ENCODE data around the gene MYO9B.
A peak's percentile ranks its signal among the peaks of the same experiment; 100 is the strongest.

The MYO9B gene

GRCh38 chr19:17245535-17245984 lies 170.0 kb downstream of the MYO9B start, which contains the start of gene NR2F6:
Gene NR2F6 (minus strand): TSS chr19:17245919. CDS start chr19:17245220, 699 bp downstream.
- peak in 3 of 6 experiments; percentile 25 to 60 (median 49) for DNase-seq

DNA sequence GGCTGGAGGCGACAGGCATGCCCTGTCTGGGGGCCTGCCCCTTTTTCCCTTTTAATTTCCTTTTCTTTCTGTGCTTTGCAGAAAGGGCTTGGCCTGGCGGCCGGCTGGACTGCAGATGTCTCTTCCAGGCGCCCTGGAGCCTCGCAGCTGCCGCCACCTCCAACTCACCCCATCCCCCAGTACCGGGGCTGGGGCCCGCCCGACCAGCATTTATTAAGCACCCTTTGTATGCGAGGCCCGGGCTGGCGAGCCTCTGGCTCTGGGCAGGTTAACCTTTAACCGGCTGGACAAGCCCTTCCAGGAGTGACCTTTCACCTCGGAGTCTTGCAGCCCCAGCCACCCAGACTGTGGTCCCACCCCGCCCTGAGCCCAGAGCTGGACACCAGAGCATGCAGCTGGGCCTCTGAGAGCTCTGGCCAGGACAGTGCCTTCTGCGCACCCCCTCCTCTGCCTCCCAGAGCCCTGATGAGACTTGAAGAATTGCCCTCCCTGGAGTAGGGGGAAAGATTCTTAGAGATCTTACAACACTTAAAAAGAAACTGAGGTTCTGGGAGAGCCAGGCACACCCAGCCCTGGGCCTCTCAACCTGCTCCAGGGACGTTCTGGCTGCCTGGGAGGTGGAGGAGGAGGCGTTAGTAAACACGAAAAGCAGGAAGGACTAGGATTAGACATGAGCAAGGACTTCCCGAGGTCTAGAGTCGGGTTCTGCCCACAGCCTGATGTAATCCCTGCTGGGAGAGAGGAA lies 171.3 kb downstream of the MYO9B start:
- DNase-seq = no peak

GRCh38 chr19:17248011-17248776 lies 172.6 kb downstream of the MYO9B start:
- DNase-seq = no peak

GRCh38 chr19:17249887-17250548 lies 174.4 kb downstream of the MYO9B start:
- DNase-seq = no peak

DNA sequence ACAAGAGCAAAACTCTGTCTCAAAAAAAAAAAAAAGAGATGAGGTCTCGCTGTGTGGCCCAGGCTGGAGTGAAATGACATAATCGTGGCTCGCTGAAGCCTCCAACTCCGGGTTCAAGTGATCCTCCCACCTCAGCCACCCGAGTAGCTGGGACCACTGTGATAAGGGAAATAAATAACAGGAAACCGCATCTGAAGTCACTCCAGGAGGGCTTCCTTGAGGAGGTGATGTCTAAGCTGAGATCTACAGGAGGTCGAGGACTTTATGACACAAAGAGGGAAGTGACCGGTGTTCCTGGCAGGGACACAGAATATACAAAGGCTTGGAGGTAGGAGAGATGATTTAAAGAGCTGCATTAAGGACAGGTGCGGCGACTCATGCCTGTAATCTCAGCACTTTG lies 179.1 kb downstream of the MYO9B start:
- DNase-seq = no peak

DNA sequence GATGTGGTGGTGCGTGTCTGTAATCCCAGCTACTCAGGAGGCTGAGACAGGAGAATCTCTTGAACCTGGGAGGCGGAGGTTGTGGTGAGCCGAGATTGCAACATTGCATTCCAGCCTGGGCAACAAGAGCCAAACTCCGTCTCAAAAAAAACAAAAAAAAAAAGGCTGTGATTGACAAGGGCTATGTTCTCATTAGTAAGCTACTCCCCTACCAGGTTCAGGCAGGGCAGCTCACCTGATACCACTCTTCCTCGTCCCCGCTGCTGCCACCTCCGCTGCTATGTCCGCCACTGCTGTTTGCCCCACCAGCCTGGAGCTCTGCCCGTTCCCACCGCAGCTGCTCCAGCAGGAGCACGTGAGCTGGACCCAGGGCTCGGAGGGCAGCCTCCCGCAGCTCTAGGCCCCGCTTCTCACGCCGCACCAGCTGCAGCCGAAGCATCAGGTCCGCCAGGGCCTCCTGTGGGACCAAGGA lies 179.6 kb downstream of the MYO9B start:
- DNase-seq = no peak

DNA sequence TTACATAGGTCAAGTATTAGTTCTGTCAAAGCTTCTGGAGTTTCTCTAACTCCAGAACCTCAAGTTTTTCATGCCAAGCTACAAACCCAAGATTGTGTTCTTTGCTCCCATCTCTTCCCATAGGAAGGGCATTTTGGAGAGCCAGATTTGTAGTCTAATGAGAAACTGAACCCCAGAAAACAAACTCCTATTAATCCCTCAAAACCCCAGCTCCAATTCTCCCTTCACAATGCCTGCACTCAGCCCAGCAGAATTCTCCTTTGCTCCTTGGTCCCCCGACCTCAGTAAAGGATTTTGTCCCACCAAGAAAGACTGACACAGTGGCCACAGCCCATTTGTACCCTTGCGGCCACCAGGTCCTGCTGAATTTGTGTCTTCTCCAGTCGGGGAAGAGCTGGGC lies 180.6 kb downstream of the MYO9B start:
- DNase-seq = no peak

GRCh38 chr19:17259118-17259780 lies 183.7 kb downstream of the MYO9B start:
- DNase-seq = no peak

DNA sequence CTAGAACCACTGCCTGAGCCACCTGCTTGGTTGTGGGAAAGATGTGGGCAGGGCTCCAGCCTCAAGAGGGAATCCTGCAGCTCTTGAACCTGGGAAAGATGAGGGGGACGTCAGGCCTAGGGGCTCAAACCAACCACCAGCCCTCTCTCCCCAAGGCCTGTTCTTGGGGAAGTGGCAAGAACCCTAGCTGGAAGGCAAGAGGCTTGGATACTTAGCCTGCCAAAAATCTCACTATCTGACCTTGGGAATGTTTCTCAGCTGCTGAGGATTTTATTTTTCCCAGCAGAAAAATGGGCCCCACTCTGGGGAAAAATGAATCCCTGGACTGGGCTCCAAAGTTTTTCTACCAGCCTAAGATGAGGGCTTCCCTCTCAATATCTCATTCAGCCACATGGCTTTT lies 184.4 kb downstream of the MYO9B start:
- DNase-seq = no peak

GRCh38 chr19:17260842-17261325 lies 185.3 kb downstream of the MYO9B start:
- DNase-seq = peak; percentile 73 to 91 (median 84)

DNA sequence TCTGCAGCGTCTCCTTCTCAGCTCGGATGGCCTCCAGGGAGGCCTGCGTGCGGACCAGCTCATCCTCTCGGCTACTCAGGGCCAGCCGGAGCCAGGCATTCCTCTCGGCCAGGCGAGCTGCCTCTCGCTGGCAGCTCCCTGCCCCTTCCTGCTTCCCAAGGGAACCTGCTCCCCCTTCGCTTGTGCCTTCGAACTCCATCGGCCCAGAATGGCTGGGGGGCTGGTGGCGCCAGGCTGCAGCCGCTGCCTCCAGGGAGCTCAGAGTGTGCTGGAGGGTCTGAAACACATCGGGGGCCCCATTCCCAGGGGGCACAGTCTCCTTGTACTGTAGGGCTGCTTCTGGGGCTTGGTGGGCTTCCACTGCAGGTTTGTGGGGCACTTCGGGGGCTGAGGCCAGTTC lies 187.0 kb downstream of the MYO9B start:
- no peak for DNase-seq

Measured in stimulated activated naive CD4-positive, alpha-beta T cell (primary cell).